ENCODE results near the gene PDE6C. TPM values are rescaled to one million over a fixed set of nuclear protein-coding genes. Genes with fewer than 3 reads are reported as not detected.

The PDE6C gene
- total RNA-seq, 8 experiments from 2014 or later, result 0.16 to 0.95 (median 0.32) TPM

- in situ Hi-C loops (cut with MboI; ENCODE audit: low pct_unique_long_range_greater_than_20kb in 2 of 9, low sequenced_read_pairs in 9 of 9, unreplicated experiment in 9 of 9), result loop anchor here in 2 of 9 experiments (25.0 kb wide), 1 partner anchor 110 kb away; no protein-coding TSS in a partner anchor
- whole genome bisulfite sequencing, 10 experiments, result 0 to 8% (median 0%) methylated on average over 3 to 9 of the region's 9 CpGs
- Histone ChIP-seq H3K27ac (peak overlapping the region; percentile 72 to 93), H3K4me3 (peak overlapping the region; percentile 50 to 67 (median 62)), H3K4me1 (replicated peaks in 1 of 2) (peaks cover 19 to 23% of the 10 kb centered on the region in 2 donors)
- ATAC-seq (replicated peaks in 6 of 8), result peak; percentile 20 to 50 (median 41)
Measured at GRCh38 chr10:93701866-93702209, 89.5 kb downstream of the PDE6C start.

GRCh38 chr10:93702210-93703001 is 90.1 kb downstream of the PDE6C start, which contains the start of gene FRA10AC1:
Gene FRA10AC1 (minus strand): TSS chr10:93702592. CDS start chr10:93700106, 2,486 bp downstream.
- H3K4me3 ChIP-seq, result peak within 1 kb of the TSS; percentile 50 to 67 (median 62)
- in situ Hi-C loops (cut with MboI; ENCODE audit: low pct_unique_long_range_greater_than_20kb in 2 of 9, low sequenced_read_pairs in 9 of 9, unreplicated experiment in 9 of 9), result loop anchor here in 2 of 9 experiments (25.0 kb wide), 1 partner anchor 110 kb away; no protein-coding TSS in a partner anchor
- peak within 1 kb of the TSS; percentile 89 to 93 for H3K27ac ChIP-seq
- ATAC-seq (replicated peaks in 6 of 8), result peak; percentile 92 to 99 (median 99)
- 0 to 3% (median 0%) methylated on average over 1 to 18 of the region's 52 CpGs for WGBS, 10 experiments
- H3K4me1 ChIP-seq (replicated peaks in 1 of 2), result peaks cover 19 to 23% of the 10 kb centered on the region in 2 donors

GRCh38 chr10:93703066-93703465 is 90.7 kb downstream of the PDE6C start:
- H3K4me1 ChIP-seq (replicated peaks in 1 of 2), result peaks cover 19 to 23% of the 10 kb centered on the region in 2 donors
- in situ Hi-C loops (cut with MboI; ENCODE audit: low pct_unique_long_range_greater_than_20kb in 2 of 9, low sequenced_read_pairs in 9 of 9, unreplicated experiment in 9 of 9), result loop anchor here in 2 of 9 experiments (25.0 kb wide), 1 partner anchor 109 kb away; no protein-coding TSS in a partner anchor
- WGBS, 10 experiments, result 0 to 37% (median 20%) methylated on average over 2 to 12 of the region's 12 CpGs
- H3K27ac ChIP-seq, result peak overlapping the region; percentile 89 to 93
- peak overlapping the region; percentile 50 to 67 (median 62) for H3K4me3 ChIP-seq
- no peak for ATAC-seq (replicated peaks in 6 of 8)

GRCh38 chr10:93703841-93704240 is 91.5 kb downstream of the PDE6C start:
- Histone ChIP-seq H3K27ac (no peak overlapping the region), H3K4me1 (replicated peaks in 1 of 2) (peaks cover 16 to 23% of the 10 kb centered on the region in 2 donors), H3K4me3 (no peak overlapping the region)
- in situ Hi-C loops (cut with MboI; ENCODE audit: low pct_unique_long_range_greater_than_20kb in 2 of 9, low sequenced_read_pairs in 9 of 9, unreplicated experiment in 9 of 9), result loop anchor here in 2 of 9 experiments (25.0 kb wide), 1 partner anchor 108 kb away; no protein-coding TSS in a partner anchor
- 0 to 100% (median 86%) methylated on average over 1 of the region's 1 CpG; no CpG with 5 or more reads in 1 of the 10 experiments for WGBS, 10 experiments
- ATAC-seq (replicated peaks in 6 of 8), result no peak

- WGBS, 10 experiments, result 40 to 100% (median 96%) methylated on average over 1 to 5 of the region's 5 CpGs; no CpG with 5 or more reads in 4 of the 10 experiments
- in situ Hi-C loops (cut with MboI; ENCODE audit: low pct_unique_long_range_greater_than_20kb in 2 of 9, low sequenced_read_pairs in 9 of 9, unreplicated experiment in 9 of 9), result loop anchor here in 2 of 9 experiments (25.0 kb wide), 1 partner anchor 108 kb away; no protein-coding TSS in a partner anchor
- Histone ChIP-seq H3K4me3 (no peak overlapping the region), H3K27ac (no peak overlapping the region), H3K4me1 (replicated peaks in 1 of 2) (peaks cover 14 to 21% of the 10 kb centered on the region in 2 donors)
- ATAC-seq (replicated peaks in 6 of 8), result no peak
Measured at GRCh38 chr10:93704451-93704850, 92.1 kb downstream of the PDE6C start.

- Histone ChIP-seq H3K4me1 (replicated peaks in 1 of 2) (peaks cover 5% of the 10 kb centered on the region in 2 donors), H3K27ac (no peak overlapping the region), H3K4me3 (no peak overlapping the region)
- no peak for ATAC-seq (replicated peaks in 6 of 8)
- in situ Hi-C loops (cut with MboI; ENCODE audit: low pct_unique_long_range_greater_than_20kb in 2 of 9, low sequenced_read_pairs in 9 of 9, unreplicated experiment in 9 of 9), result loop anchor here in 2 of 9 experiments (25.0 kb wide), 1 partner anchor 105 kb away; no protein-coding TSS in a partner anchor
Measured at GRCh38 chr10:93707623-93708022, 95.3 kb downstream of the PDE6C start.

GRCh38 chr10:93710333-93710909 is 98.1 kb downstream of the PDE6C start:
- 50 to 100% (median 85%) methylated on average over 1 to 5 of the region's 5 CpGs; no CpG with 5 or more reads in 1 of the 10 experiments for WGBS, 10 experiments
- in situ Hi-C loops (cut with MboI; ENCODE audit: low pct_unique_long_range_greater_than_20kb in 2 of 9, low sequenced_read_pairs in 9 of 9, unreplicated experiment in 9 of 9), result loop anchor here in 2 of 9 experiments (25.0 kb wide), 1 partner anchor 102 kb away; no protein-coding TSS in a partner anchor

GRCh38 chr10:93711891-93712290 is 99.6 kb downstream of the PDE6C start:
- in situ Hi-C loops (cut with MboI; ENCODE audit: low pct_unique_long_range_greater_than_20kb in 2 of 9, low sequenced_read_pairs in 9 of 9, unreplicated experiment in 9 of 9), result loop anchor here in 2 of 9 experiments (25.0 kb wide), 1 partner anchor 100 kb away; no protein-coding TSS in a partner anchor

More at GRCh38 chr10:93710333-93710909, 98.1 kb downstream of the PDE6C start:
- no peaks in the 10 kb centered on the region for H3K4me1 ChIP-seq (replicated peaks in 1 of 2)
- H3K27ac ChIP-seq, result no peak overlapping the region
- no peak overlapping the region for H3K4me3 ChIP-seq
- no peak for ATAC-seq (replicated peaks in 6 of 8)

GRCh38 chr10:93712593-93712992 is 100.3 kb downstream of the PDE6C start:
- H3K4me3 ChIP-seq, result no peak overlapping the region
- H3K4me1 ChIP-seq (replicated peaks in 1 of 2), result no peaks in the 10 kb centered on the region
- in situ Hi-C loops (cut with MboI; ENCODE audit: low pct_unique_long_range_greater_than_20kb in 2 of 9, low sequenced_read_pairs in 9 of 9, unreplicated experiment in 9 of 9), result loop anchor here in 2 of 9 experiments (25.0 kb wide), 1 partner anchor 100 kb away; no protein-coding TSS in a partner anchor
- H3K27ac ChIP-seq, result no peak overlapping the region
- ATAC-seq (replicated peaks in 6 of 8), result peak in 1 of 8 experiments; percentile 18
- 10 to 100% (median 68%) methylated on average over 1 to 2 of the region's 2 CpGs; no CpG with 5 or more reads in 3 of the 10 experiments for WGBS, 10 experiments

More at GRCh38 chr10:93711891-93712290, 99.6 kb downstream of the PDE6C start:
- Histone ChIP-seq H3K27ac (no peak overlapping the region), H3K4me3 (no peak overlapping the region), H3K4me1 (replicated peaks in 1 of 2) (no peaks in the 10 kb centered on the region)
- WGBS, 10 experiments, result 50 to 100% (median 80%) methylated on average over 1 to 3 of the region's 3 CpGs; no CpG with 5 or more reads in 4 of the 10 experiments
- no peak for ATAC-seq (replicated peaks in 6 of 8)

- in situ Hi-C loops (cut with MboI; ENCODE audit: low pct_unique_long_range_greater_than_20kb in 2 of 9, low sequenced_read_pairs in 9 of 9, unreplicated experiment in 9 of 9), result loop anchor here in 2 of 9 experiments (25.0 kb wide), 1 partner anchor 97 kb away; no protein-coding TSS in a partner anchor
- Histone ChIP-seq H3K4me1 (replicated peaks in 1 of 2) (peaks cover 0 to 6% of the 10 kb centered on the region in 2 donors), H3K27ac (no peak overlapping the region), H3K4me3 (no peak overlapping the region)
- no peak for ATAC-seq (replicated peaks in 6 of 8)
- WGBS, 10 experiments, result 34 to 90% (median 82%) methylated on average over 1 to 5 of the region's 5 CpGs; no CpG with 5 or more reads in 2 of the 10 experiments
Measured at GRCh38 chr10:93715345-93715744, 103.0 kb downstream of the PDE6C start.

Data from motor neuron (in vitro differentiated cells).